NCI-H526 (cell line): ENCODE measurements around the gene SPAG6.

Source experiments
- DNase-seq, 2 experiments: peaks; one replicate each; lab custom pipeline; 2025; lab: John Stamatoyannopoulos, UW

Gene SPAG6

GRCh38 chr10:22321924-22322640 is 23.2 kb upstream of the SPAG6 start:
- peak in 1 of 2 experiments; percentile 55 for DNase-seq

- DNase-seq: no peak
Observed at GRCh38 chr10:22322641-22323160, 22.6 kb upstream of the SPAG6 start.

GRCh38 chr10:22323538-22324305 is 21.6 kb upstream of the SPAG6 start:
- DNase-seq: no peak

- DNase-seq: no peak
Observed at GRCh38 chr10:22324413-22324812, 20.9 kb upstream of the SPAG6 start.

GRCh38 chr10:22324893-22325271 is 20.4 kb upstream of the SPAG6 start:
- no peak for DNase-seq

- DNase-seq: peak in 1 of 2 experiments; percentile 79
Observed at GRCh38 chr10:22325272-22326144, 19.8 kb upstream of the SPAG6 start.

- no peak for DNase-seq
Observed at GRCh38 chr10:22326145-22326702, 19.1 kb upstream of the SPAG6 start.

GRCh38 chr10:22329150-22329549 is 16.1 kb upstream of the SPAG6 start:
- DNase-seq: no peak

- DNase-seq: no peak
Observed at GRCh38 chr10:22332116-22332692, 13.1 kb upstream of the SPAG6 start.

GRCh38 chr10:22333167-22333974 is 11.9 kb upstream of the SPAG6 start:
- DNase-seq: no peak

- DNase-seq: no peak
Observed at GRCh38 chr10:22333975-22334282, 11.4 kb upstream of the SPAG6 start.

- no peak for DNase-seq
Observed at GRCh38 chr10:22334414-22335172, 10.7 kb upstream of the SPAG6 start.

GRCh38 chr10:22335173-22335933 is 9.9 kb upstream of the SPAG6 start:
- DNase-seq: no peak

- DNase-seq: no peak
Observed at GRCh38 chr10:22338185-22338900, 7.0 kb upstream of the SPAG6 start.

GRCh38 chr10:22338931-22339330 is 6.4 kb upstream of the SPAG6 start:
- DNase-seq: no peak

GRCh38 chr10:22339761-22340328 is 5.5 kb upstream of the SPAG6 start:
- no peak for DNase-seq

GRCh38 chr10:22340329-22341189 is 4.7 kb upstream of the SPAG6 start:
- DNase-seq: peak; percentile 60 to 72
